HepG2 (cell line): ENCODE measurements around the gene SRBD1. TPM values are rescaled to one million over a fixed set of nuclear protein-coding genes. Genes with fewer than 3 reads are reported as not detected.

Source experiments
- ATF7 ChIP-seq, 2 experiments: fragments of 450-650 bp in 1 of 2; sonication (generic) in 1 of 2; formaldehyde crosslinking in 1 of 2; IDR thresholded peaks; 2 replicates each; pipeline versions ENCODE4 v1.4.0 to v1.6.1; 2016 to 2020; ENCODE audit warnings: antibody characterized with exemption in 1 of 2, mild to moderate bottlenecking in 1 of 2, missing genetic modification reagents in 1 of 2
- ETV5 ChIP-seq: IDR thresholded peaks from 2 replicates; pipeline ENCODE4 v1.6.1; 2018; ENCODE audit warnings: missing biosample characterization, missing genetic modification reagents, inconsistent platforms, borderline replicate concordance
- HINFP ChIP-seq: sonication (generic); formaldehyde crosslinking; IDR thresholded peaks from 2 replicates; pipeline ENCODE4 v1.4.0; 2020; ENCODE audit warnings: low read depth, mild to moderate bottlenecking, missing genetic modification reagents
- MED8 ChIP-seq: sonication (generic); formaldehyde crosslinking; IDR thresholded peaks from 2 replicates; pipeline ENCODE4 v1.8.1; 2023; ENCODE audit warnings: mild to moderate bottlenecking, missing genetic modification reagents; ENCODE audit not compliant: insufficient replicate concordance
- MTA3 ChIP-seq: sonication (generic); formaldehyde crosslinking; IDR thresholded peaks from 2 replicates; pipeline ENCODE4 v1.4.0; 2020; ENCODE audit warnings: missing genetic modification reagents
- SKIL ChIP-seq: sonication (generic); formaldehyde crosslinking; IDR thresholded peaks from 2 replicates; pipeline ENCODE4 v1.8.0; 2022; ENCODE audit warnings: missing genetic modification reagents, mild to moderate bottlenecking, moderate library complexity, borderline replicate concordance
- SRSF1 ChIP-seq: fragments of 200-400 bp; formaldehyde crosslinking; optimal IDR thresholded peaks from 2 replicates; pipeline ENCODE3; 2017; ENCODE audit warnings: mild to moderate bottlenecking, low read depth, low read length, moderate library complexity
- TARDBP ChIP-seq: sonication (generic); formaldehyde crosslinking; IDR thresholded peaks from 2 replicates; pipeline ENCODE4 v1.8.0; 2022; ENCODE audit warnings: mild to moderate bottlenecking, missing genetic modification reagents
- ZBTB7B ChIP-seq: sonication (generic); formaldehyde crosslinking; IDR thresholded peaks from 2 replicates; pipeline ENCODE4 v1.4.0; 2020; ENCODE audit warnings: missing genetic modification reagents
- ZNF451 ChIP-seq: sonication (generic); formaldehyde crosslinking; IDR thresholded peaks from 2 replicates; pipeline ENCODE4 v1.5.0; 2020; ENCODE audit warnings: mild to moderate bottlenecking, missing genetic modification reagents
- ZNF615 ChIP-seq: sonication (generic); formaldehyde crosslinking; IDR thresholded peaks from 2 replicates; pipeline ENCODE4 v1.5.0; 2020; ENCODE audit warnings: mild to moderate bottlenecking, missing genetic modification reagents, borderline replicate concordance
- ZNF678 ChIP-seq: sonication (generic); formaldehyde crosslinking; IDR thresholded peaks from 2 replicates; pipeline ENCODE4 v1.4.0; 2020; ENCODE audit warnings: mild to moderate bottlenecking, missing genetic modification reagents
- ZNF737 ChIP-seq: sonication (generic); formaldehyde crosslinking; IDR thresholded peaks from 2 replicates; pipeline ENCODE4 v1.5.0; 2020; ENCODE audit warnings: missing genetic modification reagents, mild to moderate bottlenecking, borderline replicate concordance
- polyA plus RNA-seq, 8 experiments: library from polyadenylated mRNA; depleted of rRNA in 3 of 8; stranded (reverse) in 7 of 8; unstranded in 1 of 8; fragments of >200 nt; fragmentation: Illumina TruSeq in 4 of 8; extraction: Trizol in 4 of 8; gene quantifications; 2 replicates each; pipeline versions ENCODE4 v1.2.1 to v1.2.3, GENCODE V29; 2011 to 2016; ENCODE audit warnings: low read depth in 4 of 8, missing spikeins in 1 of 8, mixed read lengths in 1 of 8; ENCODE audit not compliant: insufficient read depth in 1 of 8
- total RNA-seq, 5 experiments: library from RNA; depleted of rRNA; stranded (reverse); fragments of >200 nt; fragmentation: Illumina TruSeq; extraction: Trizol; gene quantifications; 2 replicates each; pipeline ENCODE4 v1.2.3, GENCODE V29; 2016; ENCODE audit warnings: low read depth in 1 of 5

SRBD1 gene
- total and polyA plus RNA-seq, 2 of the 13 experiments (the other 11 are each of a cell fraction or from before 2014, with no cell fraction given): 3.2 to 23.9 TPM

- TF ChIP-seq ZNF737 (CRISPR knock-in tag) (0 out of 2 replicates have a peak, but pooled peaks have one; percentile 12), ZNF615 (CRISPR knock-in tag) (no peak), ZNF678 (CRISPR knock-in tag) (0 out of 2 replicates have a peak, but pooled peaks have one; percentile 44), ETV5 (CRISPR knock-in tag) (no peak), MED8 (no peak), SRSF1 (no peak), MTA3 (CRISPR knock-in tag) (no peak), ZNF451 (CRISPR knock-in tag) (no peak), ATF7 (IDR thresholded peaks at IDR 0.05) (no peak), ATF7 (CRISPR knock-in tag; IDR thresholded peaks at IDR 0.05) (0 out of 2 replicates have a peak, but pooled peaks have one; percentile 21), HINFP (CRISPR knock-in tag) (0 out of 2 replicates have a peak, but pooled peaks have one; percentile 26), TARDBP (CRISPR knock-in tag) (no peak), SKIL (CRISPR knock-in tag) (0 out of 2 replicates have a peak, but pooled peaks have one; percentile 38), ZBTB7B (CRISPR knock-in tag) (peak; percentile 1; the same call in 1 of the 2 replicates)
Observed at GRCh38 chr2:45652090-45653031, 41.3 kb upstream of the SRBD1 start (continued).
